ENCODE results near the gene IQSEC1. TPM values are rescaled to one million over a fixed set of nuclear protein-coding genes. Genes with fewer than 3 reads are reported as not detected.

IQSEC1 gene
- total RNA-seq, 2 donors from 2014 or later = 38.0 to 62.9 TPM

DNA sequence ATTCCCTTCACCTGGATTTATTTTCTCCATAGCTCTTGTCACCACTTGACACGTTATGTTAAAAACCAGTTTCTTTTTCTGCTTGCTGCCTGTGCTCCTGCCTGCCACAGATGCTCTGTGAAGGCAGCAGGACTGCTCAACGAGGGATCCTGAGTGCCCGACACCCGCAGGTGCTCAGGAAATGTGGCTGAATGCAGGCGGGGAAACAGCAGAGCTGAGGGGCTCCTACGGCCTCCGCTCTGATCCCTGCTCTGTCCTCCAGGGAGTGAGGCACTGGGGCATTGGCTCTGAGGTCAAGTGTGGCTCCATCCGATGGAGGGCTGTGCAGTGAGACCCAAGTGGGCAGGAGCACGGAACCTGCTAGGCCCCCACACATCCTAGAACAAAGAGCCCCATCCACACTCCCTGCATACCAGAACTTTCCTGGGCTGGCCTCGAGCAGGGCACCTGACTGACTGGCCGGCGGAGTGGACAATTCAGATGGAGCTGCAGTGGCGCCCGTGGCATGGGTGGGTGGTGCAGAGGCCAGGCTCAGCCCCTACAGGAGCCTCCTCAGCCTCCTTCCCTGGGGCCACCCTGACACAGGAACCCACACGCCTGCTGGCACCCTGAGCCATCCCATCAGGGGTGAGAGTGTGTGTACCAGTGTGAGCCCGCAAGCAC, 27.9 kb downstream of the IQSEC1 start:
- Mint-ChIP-seq H3K4me3 (no peak overlapping the region), H3K9me3 (no peaks in the 10 kb centered on the region), H3K4me1 (peaks cover 10% of the 10 kb centered on the region), H3K27ac (no peak overlapping the region), H3K27me3 (no peaks in the 10 kb centered on the region), H3K36me3 (ENCODE audit: low read depth) (no peaks in the 10 kb centered on the region)
- ATAC-seq (replicated peaks) = no peak

DNA sequence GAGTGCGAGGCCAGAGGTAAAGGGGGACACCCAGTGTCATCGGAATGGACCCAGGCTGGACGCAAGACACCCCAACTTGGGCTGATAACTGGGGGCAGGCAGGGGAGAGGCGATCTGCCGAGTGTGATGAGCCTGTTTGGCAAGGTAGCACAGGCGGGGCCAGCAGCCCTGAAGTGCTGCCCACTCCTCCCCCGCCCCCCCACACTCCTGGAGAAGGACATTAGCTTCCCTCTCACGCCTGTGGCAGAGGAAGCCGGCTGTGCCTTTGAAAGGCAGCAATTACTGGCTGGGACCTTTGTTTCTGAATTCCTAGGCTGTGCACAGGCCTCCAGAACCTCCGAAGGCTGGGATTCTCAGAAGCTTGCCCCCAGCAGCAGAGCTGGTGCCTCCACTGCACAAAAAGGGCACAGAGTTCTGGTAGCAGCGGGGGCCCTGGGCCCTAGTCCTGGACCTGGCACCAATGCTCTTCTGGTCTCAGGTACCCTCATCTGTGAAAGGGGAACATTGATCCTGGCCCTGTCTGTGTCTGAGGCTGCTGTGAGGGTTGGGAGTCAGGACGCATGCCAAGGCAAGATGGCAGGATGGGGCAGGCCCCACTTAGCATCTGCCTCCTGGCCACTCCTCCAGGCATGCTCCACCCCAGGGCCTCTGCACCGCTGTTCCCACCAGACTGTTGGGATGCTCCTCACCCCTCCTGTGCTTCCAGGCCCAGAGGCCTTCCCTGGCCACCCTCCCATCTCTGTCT, 28.6 kb downstream of the IQSEC1 start:
- peaks cover 10% of the 10 kb centered on the region for H3K4me1 Mint-ChIP-seq
- no peaks in the 10 kb centered on the region for H3K36me3 Mint-ChIP-seq (ENCODE audit: low read depth)
- H3K27me3 Mint-ChIP-seq = no peaks in the 10 kb centered on the region
- H3K9me3 Mint-ChIP-seq = no peaks in the 10 kb centered on the region
- H3K27ac Mint-ChIP-seq = no peak overlapping the region
- no peak for ATAC-seq (replicated peaks)
- H3K4me3 Mint-ChIP-seq = no peak overlapping the region

DNA sequence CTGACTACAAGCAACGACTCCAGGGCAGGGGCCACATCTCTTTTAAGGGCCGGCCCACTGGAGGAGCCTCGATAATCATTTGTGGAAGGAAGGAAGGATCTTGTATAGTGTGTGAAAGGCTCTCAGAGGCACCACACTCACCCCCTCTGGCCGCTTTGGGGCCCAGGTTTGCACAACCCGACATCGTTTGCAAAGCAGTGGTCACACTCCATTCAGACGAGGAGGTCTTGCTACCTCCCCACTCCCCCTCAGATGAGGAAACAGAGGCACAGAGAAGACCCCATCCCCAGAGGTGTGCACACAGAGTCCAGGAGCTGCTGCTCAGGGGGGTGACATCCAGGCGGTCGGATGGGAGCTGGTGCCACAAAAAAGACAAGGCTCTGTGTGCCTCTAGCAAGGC, 29.6 kb downstream of the IQSEC1 start:
- no peaks in the 10 kb centered on the region for H3K9me3 Mint-ChIP-seq
- no peaks in the 10 kb centered on the region for H3K27me3 Mint-ChIP-seq
- H3K27ac Mint-ChIP-seq = no peak overlapping the region
- ATAC-seq (replicated peaks) = no peak
- H3K4me3 Mint-ChIP-seq = no peak overlapping the region
- H3K36me3 Mint-ChIP-seq (ENCODE audit: low read depth) = no peaks in the 10 kb centered on the region
- H3K4me1 Mint-ChIP-seq = peaks cover 10% of the 10 kb centered on the region

DNA sequence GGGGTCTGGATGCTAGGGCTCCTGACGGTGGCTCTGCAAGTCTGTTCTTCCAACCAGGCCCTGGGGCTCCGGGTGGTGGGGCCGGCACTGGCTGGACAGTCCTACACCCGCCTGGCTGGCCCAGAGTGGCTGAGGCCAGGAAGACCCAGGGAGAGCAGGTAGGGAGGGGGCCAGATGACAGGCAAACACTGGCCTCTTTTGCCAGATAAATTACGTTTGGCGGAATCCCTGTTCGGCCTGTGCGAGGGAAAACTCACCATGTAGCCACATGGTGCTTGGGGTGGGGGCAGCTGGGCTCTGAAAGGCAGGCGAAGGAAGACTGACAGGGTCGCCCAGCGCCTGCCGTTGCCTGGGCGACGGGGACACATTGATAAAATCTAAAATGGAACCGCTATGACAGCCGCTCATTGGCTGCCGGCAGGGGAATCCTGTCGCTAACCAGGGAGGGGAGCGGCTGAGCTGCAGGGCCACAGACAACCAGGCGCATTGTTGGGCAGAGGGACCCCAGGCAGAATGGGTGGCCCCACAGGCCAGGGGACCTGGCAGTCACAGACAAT, 30.4 kb downstream of the IQSEC1 start:
- Mint-ChIP-seq H3K4me3 (no peak overlapping the region), H3K36me3 (ENCODE audit: low read depth) (no peaks in the 10 kb centered on the region), H3K27ac (no peak overlapping the region), H3K4me1 (peaks cover 10% of the 10 kb centered on the region), H3K9me3 (no peaks in the 10 kb centered on the region), H3K27me3 (no peaks in the 10 kb centered on the region)
- ATAC-seq (replicated peaks) = no peak

DNA sequence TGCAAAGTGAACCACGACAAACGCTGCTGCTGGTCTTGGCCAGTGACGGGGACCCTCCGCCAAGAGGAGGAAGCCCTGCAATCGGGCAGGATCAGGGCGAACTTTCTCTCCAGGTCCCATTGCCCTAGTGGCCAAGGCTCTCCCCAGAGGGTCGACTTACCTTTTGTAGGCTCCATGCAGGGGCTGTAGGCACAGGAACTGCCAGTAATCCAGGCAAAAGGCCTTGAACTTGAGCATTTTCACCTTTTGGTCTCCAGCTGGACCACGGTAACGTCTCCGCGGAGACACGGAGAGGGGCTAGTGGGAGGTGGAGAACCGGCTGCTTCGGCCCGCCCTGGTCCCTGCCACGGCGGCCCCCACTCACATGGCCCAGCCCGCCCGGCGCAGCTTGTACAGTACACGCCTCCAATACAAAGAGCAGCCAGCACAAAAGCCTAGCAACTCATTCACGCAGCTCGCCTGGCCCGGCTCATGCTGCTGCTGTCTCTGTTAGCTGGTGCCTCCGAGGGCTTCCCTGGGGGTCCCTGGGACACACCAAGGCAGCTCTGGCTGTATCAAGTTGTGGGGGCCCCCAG, 31.0 kb downstream of the IQSEC1 start:
- Mint-ChIP-seq H3K27ac (no peak overlapping the region), H3K27me3 (no peaks in the 10 kb centered on the region), H3K9me3 (no peaks in the 10 kb centered on the region), H3K36me3 (ENCODE audit: low read depth) (no peaks in the 10 kb centered on the region), H3K4me1 (peaks cover 10% of the 10 kb centered on the region), H3K4me3 (no peak overlapping the region)
- ATAC-seq (replicated peaks) = no peak

DNA sequence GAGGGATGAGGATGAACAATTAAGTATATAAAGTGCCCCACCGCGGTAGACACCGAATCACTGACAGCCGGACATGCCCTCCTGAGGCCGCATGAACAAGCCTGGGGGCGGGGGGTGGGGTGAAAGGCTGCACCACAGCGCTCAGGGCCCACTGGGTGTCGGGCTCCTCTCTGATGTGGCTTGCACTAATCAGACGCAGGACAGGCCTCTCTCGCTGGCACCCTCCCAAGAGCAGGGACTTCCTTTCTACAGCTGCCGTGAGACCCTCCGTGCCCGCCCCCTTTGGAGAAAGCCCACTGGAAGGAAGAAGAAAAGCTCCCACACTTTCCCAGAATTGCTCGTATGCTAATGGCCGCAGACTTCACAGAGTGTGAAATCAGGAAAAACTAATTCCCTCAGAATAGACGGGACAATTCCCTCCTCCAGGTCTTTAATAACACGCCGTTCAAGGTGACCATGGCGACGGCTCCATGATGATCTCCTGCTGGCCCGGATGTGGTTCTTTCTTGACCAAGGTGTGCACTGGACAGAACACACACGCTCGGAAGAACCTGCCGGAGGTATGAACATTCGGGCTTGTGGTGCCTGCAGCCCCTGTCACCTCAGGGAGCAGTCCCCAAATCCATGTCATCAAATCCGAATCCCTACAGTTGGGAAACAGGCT, 32.0 kb downstream of the IQSEC1 start:
- Mint-ChIP-seq H3K4me1 (peaks cover 5% of the 10 kb centered on the region), H3K27ac (no peak overlapping the region), H3K36me3 (ENCODE audit: low read depth) (no peaks in the 10 kb centered on the region), H3K27me3 (no peaks in the 10 kb centered on the region), H3K4me3 (no peak overlapping the region), H3K9me3 (no peaks in the 10 kb centered on the region)
- ATAC-seq (replicated peaks) = no peak

DNA sequence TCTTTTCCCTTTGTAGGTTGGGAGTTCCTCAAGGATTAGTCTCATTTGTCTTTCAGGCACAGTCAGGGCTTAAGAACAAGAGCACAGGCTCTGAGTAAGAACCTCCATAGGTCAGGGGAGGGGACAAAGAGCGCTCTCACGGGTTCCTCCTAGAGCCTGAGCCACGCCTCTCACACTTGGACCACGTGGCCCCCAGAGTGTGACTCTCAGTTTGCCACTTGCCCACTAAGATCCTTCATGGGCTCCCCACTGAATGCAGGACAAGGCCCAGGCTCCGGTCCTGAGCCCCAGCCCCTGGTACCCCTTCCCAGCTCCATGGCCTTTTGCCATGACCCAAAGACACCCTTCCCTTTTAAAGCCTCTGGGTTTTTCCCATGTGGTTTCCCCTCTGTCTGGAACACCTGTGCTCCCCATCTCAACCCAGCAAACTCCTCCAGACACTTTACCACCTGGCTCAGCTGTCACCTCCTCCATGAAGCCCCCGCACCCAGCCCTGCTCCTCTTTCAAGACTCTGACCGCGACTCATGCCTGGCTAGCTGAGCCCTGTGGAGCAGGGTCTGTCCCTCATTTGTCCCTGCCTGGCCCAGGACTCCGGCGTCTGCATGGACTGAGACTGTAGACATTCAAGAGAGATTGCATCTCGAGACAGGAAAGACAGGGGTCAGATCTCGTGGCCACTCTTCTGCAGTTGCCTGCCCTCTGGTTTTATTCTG, 32.7 kb downstream of the IQSEC1 start:
- no peaks in the 10 kb centered on the region for H3K36me3 Mint-ChIP-seq (ENCODE audit: low read depth)
- H3K4me3 Mint-ChIP-seq = no peak overlapping the region
- ATAC-seq (replicated peaks) = peak; percentile 83
- H3K27ac Mint-ChIP-seq = no peak overlapping the region
- no peaks in the 10 kb centered on the region for H3K9me3 Mint-ChIP-seq
- peaks cover 5% of the 10 kb centered on the region for H3K4me1 Mint-ChIP-seq
- no peaks in the 10 kb centered on the region for H3K27me3 Mint-ChIP-seq

DNA sequence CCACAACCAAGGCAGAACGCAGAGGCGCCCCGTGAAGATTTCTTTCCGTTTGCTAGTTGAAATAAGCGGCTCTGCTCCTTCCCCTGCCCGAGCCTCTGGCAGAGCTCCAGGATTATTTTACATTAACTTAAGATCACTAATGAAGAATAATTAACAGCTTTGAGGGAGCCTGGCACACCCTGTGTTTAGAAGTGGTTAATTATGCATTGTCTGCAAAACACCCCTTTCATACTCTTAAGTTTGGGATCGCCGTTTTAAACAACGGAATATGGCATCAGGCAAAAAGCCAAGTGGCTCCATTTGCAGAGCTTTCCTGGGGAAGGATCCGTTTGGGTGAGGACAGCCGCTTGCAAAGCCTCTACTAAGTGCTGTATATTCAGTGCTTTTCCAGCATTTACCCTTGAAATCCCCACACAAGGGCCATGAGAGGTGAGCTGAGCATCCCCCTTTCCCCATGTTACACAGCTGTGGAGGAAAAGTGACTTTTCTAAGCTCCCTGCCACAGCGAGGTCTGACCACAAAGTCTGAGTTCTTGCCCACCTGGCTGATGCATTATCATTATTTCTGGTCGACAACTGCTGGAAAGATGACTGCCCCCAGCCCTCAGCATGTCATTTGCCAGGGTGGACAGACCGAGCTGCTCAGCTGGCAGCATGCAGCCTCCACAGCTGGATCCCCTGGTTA, 33.9 kb downstream of the IQSEC1 start:
- Mint-ChIP-seq H3K36me3 (ENCODE audit: low read depth) (no peaks in the 10 kb centered on the region), H3K4me3 (no peak overlapping the region), H3K4me1 (peaks cover 10% of the 10 kb centered on the region), H3K27ac (no peak overlapping the region), H3K9me3 (no peaks in the 10 kb centered on the region), H3K27me3 (no peaks in the 10 kb centered on the region)
- no peak for ATAC-seq (replicated peaks)

DNA sequence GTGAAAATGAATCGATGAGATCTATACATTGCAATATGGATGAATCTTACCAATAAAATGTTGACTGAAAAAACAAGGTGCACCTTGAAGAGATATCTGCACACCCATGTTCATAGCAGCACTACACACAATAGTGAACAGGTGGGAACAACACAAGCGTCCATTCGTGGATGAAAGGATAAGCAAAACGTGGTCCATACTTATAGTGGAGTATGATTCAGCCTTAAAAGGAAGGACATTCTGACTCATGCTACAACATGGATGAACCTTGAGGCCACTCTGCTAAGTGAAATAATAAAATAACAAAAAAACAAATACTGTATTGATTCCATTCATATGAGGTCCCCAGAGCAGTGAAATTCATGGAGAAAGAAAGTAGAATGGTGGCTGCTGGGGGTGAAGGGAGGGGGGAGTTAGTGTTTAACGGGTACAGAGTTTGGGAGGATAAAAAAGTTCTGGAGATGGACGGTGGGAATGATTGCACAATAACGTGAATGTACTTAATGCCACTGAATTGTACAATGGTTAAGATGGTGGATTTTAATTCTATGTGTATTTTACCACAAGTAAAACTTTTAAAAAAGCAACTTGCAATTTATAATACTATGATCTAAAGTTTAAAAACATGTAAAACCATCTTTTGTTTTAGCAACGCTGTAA, 35.6 kb downstream of the IQSEC1 start:
- Mint-ChIP-seq H3K4me1 (peaks cover 10% of the 10 kb centered on the region), H3K9me3 (no peaks in the 10 kb centered on the region), H3K36me3 (ENCODE audit: low read depth) (no peaks in the 10 kb centered on the region), H3K27ac (no peak overlapping the region), H3K27me3 (no peaks in the 10 kb centered on the region), H3K4me3 (no peak overlapping the region)
- no peak for ATAC-seq (replicated peaks)

DNA sequence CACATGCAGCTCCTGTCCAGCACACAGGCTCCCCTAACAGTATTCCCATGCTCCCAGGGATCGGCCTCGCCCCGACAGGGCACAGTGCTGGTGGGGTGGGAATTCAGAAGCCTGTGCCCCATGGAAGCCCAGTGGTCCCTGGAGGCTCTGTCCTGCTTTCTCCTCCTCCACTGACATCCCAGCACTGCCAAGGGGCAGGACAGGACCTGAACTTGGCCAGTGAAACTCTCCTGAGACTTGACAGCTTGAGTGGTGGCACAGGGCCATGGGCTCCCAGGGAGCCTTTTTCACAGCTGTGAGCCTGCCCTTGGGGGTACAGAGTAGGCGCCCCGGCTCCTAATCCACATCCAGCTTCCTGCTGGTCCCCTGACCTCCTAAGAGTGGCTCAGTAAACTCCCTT, 38.4 kb downstream of the IQSEC1 start:
- Mint-ChIP-seq H3K4me3 (no peak overlapping the region), H3K27ac (peak overlapping the region; percentile 35), H3K27me3 (no peaks in the 10 kb centered on the region), H3K36me3 (ENCODE audit: low read depth) (no peaks in the 10 kb centered on the region), H3K4me1 (peaks cover 5% of the 10 kb centered on the region), H3K9me3 (no peaks in the 10 kb centered on the region)
- ATAC-seq (replicated peaks) = no peak

DNA sequence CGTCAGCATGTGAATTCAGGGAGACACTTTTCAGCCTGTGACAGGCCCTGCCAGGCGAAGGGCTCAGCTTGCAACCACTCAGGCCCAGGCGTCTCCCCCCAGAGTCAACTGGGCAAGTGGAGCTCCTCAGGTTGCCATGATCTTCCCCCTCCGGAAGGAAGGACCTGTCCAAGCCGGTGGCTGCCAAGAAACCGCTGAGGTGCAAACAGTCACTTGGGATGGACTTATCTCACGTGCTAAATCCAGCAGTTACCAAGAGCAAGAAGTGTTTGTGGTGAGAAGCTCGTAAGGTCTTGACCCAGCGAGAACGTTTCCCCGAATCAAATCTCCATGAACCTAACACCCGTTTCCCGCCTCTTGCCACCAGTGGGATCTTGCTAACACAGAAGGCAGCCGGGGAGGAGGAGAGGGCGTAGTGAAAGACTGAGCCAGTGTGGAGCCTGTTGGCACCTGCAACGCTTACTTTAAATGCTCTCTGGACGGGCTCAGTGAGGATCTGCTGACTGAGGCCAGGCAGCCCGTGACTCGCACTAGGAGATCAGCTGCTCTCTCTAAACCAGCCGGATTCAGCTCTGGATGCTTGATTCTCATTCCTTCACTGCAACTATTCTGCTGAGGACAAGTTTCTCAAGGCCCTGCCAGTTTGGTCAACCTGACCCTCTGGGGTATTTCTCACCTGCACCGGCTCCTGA, 39.0 kb downstream of the IQSEC1 start:
- no peak overlapping the region for H3K4me3 Mint-ChIP-seq
- H3K27me3 Mint-ChIP-seq = no peaks in the 10 kb centered on the region
- no peak for ATAC-seq (replicated peaks)
- no peaks in the 10 kb centered on the region for H3K36me3 Mint-ChIP-seq (ENCODE audit: low read depth)
- peaks cover 5% of the 10 kb centered on the region for H3K4me1 Mint-ChIP-seq
- no peaks in the 10 kb centered on the region for H3K9me3 Mint-ChIP-seq
- H3K27ac Mint-ChIP-seq = no peak overlapping the region

DNA sequence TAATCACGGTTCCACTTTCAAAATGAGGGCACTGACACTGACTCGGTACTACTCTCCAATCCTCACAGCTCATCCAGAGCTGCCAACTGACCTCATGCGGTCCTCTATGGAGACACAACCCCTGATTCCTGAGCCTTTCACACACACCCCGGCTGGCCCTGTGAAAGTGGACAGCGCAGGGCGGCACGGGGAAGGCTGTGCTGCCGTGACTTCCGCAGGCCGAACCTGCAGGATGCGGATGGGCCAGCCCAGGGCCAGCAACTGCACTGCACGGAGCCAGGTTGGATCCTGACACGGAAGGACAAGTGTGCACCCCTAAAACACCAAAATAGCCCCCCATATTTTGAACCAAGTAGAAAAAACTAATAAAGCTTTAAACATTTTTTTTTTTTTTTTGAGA, 41.0 kb downstream of the IQSEC1 start:
- no peak overlapping the region for H3K27ac Mint-ChIP-seq
- H3K9me3 Mint-ChIP-seq = no peaks in the 10 kb centered on the region
- no peaks in the 10 kb centered on the region for H3K36me3 Mint-ChIP-seq (ENCODE audit: low read depth)
- peaks cover 5% of the 10 kb centered on the region for H3K4me1 Mint-ChIP-seq
- H3K4me3 Mint-ChIP-seq = no peak overlapping the region
- no peaks in the 10 kb centered on the region for H3K27me3 Mint-ChIP-seq
- ATAC-seq (replicated peaks) = no peak

DNA sequence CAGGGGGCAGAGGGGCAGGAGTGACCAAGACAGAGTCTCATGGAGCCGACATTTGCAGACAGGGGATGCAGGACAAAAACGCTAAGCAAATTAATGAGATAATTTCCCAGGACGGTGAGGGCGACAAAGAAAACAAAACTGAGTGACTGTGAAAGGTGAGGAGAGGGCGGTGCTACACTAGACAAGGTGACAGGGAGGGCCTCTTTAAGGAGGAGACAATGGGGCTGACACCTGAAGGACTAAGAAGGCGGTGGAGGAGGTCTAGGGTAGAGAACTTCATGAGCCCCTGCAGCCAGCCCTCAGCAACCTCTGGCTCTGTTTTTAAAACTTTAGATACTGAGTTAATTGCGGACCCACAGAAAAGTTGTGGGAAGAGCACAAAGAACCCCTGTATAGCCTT, 41.6 kb downstream of the IQSEC1 start:
- no peak for ATAC-seq (replicated peaks)
- Mint-ChIP-seq H3K27me3 (no peaks in the 10 kb centered on the region), H3K9me3 (no peaks in the 10 kb centered on the region), H3K4me1 (peaks cover 5% of the 10 kb centered on the region), H3K4me3 (no peak overlapping the region), H3K36me3 (ENCODE audit: low read depth) (no peaks in the 10 kb centered on the region), H3K27ac (peak overlapping the region; percentile 12)
